Adipose tissue (tissue), 3 donors: ENCODE data around the gene REP15. TPM values are rescaled to one million over a fixed set of nuclear protein-coding genes. Genes with fewer than 3 reads are reported as not detected.
"Not testable (repeated sequence)": the region's sequence is repeated elsewhere in the genome, so short reads cannot be mapped to it uniquely, and the experiment has no call there.

ENCODE experiments used
- H3K27ac ChIP-seq: one replicate; pipeline ENCODE4 v1.5.1; 2013; ENCODE audit warnings: low read depth, low read length
- WGBS, 3 donors: extraction: QIAGEN DNeasy Blood & Tissue Kit; methylation state at CpG; one replicate each; pipeline ENCODE4 v1.1.7; 2013; 5-methylcytosine and 5-hydroxymethylcytosine counted together
- polyA plus RNA-seq, 3 donors: library from polyadenylated mRNA; stranded (reverse); fragments of 200-250 nt; gene quantifications; one replicate each; pipeline ENCODE4 v1.2.3, GENCODE V29; 2013
- donor health status: healthy with polysubstance abuse.
- donor health status: Bipolar disorder and iron deficiency.
- donor health status: healthy.

The REP15 gene, protein sequence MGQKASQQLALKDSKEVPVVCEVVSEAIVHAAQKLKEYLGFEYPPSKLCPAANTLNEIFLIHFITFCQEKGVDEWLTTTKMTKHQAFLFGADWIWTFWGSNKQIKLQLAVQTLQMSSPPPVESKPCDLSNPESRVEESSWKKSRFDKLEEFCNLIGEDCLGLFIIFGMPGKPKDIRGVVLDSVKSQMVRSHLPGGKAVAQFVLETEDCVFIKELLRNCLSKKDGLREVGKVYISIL
- polyA plus RNA-seq, result 1 to 10 TPM in 2 of 3 donors, under 1 TPM in 1; 0.30 to 5.2 (median 3.3) TPM

GRCh38 chr12:27696293-27696652 lies at the start of gene REP15:
Gene REP15, plus strand, starts transcription at chr12:27696447. Its CDS starts 116 bp downstream, at chr12:27696563.
- no peak within 1 kb of the TSS for H3K27ac ChIP-seq
- WGBS, 3 donors, result 52 to 86% (median 85%) methylated on average over 5 of the region's 5 CpGs

- H3K27ac ChIP-seq, result no peak overlapping the region
- WGBS, 3 donors, result 89 to 96% (median 93%) methylated on average over 1 of the region's 1 CpG
Measured at GRCh38 chr12:27650011-27650410, 46.2 kb upstream of the REP15 start.

DNA sequence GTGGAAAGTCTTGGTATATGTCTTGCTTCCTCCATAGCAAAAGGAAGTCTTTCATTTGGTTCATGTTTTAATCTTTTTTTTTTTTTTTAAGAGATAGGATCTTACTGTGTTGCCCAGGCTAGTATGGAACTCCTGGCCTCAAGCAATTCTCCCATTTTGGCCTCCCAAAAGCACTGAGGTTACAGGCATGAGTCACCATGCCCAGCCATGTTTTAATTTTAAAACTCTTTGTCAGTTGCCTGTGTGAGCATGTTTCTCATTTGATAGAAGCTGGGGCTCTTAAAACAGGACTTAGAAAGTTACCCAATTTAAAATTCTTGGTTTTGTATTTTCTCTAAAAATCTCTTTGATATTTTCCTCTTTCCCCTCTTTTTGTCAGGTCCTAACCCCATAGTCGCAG lies 45.0 kb upstream of the REP15 start:
- H3K27ac ChIP-seq, result no peak overlapping the region
- WGBS, 3 donors, result 93 to 98% (median 94%) methylated on average over 1 of the region's 1 CpG

GRCh38 chr12:27652174-27652763 lies 44.0 kb upstream of the REP15 start:
- 39 to 47% (median 46%) methylated on average over 1 of the region's 1 CpG for WGBS, 3 donors
- H3K27ac ChIP-seq, result no peak overlapping the region

GRCh38 chr12:27653661-27654060 lies 42.6 kb upstream of the REP15 start:
- no peak overlapping the region for H3K27ac ChIP-seq

DNA sequence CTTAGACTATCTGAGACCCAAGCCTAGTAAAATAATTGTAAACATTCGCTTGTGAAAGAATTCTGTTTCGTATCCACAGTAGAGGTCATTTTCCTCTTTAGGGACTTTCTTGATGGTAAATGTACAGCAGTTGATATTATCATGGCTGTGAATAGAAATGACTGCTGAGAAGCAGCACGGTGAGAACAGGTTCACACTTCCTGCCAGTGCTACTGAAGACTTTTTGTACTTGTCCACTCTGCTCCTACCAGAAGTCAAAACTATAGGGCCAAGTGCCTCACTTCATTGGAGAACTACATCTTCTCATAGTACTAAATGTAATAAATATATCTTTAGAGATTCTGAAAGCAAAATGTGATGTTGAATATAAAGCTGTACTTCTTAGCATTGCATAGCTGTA lies 40.8 kb upstream of the REP15 start:
- WGBS, 3 donors, result 75 to 80% (median 76%) methylated on average over 3 of the region's 3 CpGs
- H3K27ac ChIP-seq, result not testable (repeated sequence)

DNA sequence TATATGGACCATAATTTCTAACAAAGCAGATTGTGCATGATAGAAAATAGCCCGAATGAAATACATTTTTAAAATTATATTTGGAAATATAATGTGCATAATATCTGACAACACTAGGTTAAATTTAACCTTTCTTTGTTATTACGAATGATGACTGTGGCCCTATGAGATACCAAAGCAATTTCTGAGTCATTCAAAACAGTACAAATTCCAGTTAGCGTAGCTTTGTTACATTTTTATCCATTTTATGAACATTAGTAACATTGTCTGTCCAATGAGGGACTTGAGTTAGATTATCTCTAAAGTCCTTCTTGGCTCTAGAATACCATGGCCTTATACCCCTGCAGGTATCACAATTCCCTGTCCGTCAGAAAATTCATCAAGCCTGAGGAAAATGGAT lies 39.0 kb upstream of the REP15 start:
- WGBS, 3 donors, result 82 to 95% (median 94%) methylated on average over 4 of the region's 4 CpGs
- H3K27ac ChIP-seq, result no peak overlapping the region

DNA sequence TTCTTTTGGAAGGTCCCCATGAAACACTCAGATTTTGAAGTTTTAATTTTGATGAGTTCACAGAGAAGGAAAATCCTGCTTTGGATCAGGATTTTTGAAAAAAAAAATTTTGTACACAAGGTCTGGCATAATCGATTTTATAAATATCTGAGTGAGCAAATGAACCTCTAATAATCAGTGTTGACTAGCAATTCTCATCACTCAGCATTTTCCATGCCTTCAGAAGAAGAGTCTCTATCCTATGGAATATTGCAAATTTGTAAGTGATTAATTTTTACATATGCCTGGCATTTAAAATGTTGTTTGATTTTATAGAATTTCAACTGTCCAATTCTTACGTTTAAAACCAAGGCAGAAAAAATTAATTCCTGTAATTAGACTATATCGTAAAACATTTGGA lies 30.5 kb upstream of the REP15 start:
- H3K27ac ChIP-seq, result no peak overlapping the region
- WGBS, 3 donors, result 72 to 93% (median 91%) methylated on average over 3 of the region's 3 CpGs

DNA sequence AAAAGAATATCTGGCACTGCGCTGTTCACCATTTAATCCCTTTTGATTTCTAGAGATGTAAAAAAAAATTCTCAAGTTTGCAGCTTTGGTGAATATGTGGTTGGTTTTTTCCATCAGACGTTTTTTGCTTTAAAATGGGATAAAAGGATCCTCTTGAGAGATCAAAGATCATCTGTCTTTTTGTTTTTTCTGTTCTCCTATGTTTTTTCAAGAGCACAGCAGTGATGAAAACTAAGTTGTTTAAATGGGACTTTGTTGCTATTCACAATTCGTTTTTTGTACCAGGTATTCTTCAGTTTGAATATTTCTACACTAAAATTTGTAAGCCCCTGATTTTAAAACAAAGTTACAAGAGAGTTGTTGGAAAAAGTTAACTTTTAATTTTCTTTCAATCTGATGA lies 29.7 kb upstream of the REP15 start:
- WGBS, 3 donors, result 48 to 60% (median 55%) methylated on average over 3 of the region's 3 CpGs

GRCh38 chr12:27667540-27667939 lies 28.7 kb upstream of the REP15 start:
- WGBS, 3 donors, result 76 to 94% (median 83%) methylated on average over 6 of the region's 6 CpGs
- H3K27ac ChIP-seq, result no peak overlapping the region

More for the DNA sequence above, 29.7 kb upstream of the REP15 start:
- no peak overlapping the region for H3K27ac ChIP-seq

GRCh38 chr12:27672051-27672450 lies 24.2 kb upstream of the REP15 start:
- no peak overlapping the region for H3K27ac ChIP-seq
- 62 to 80% (median 70%) methylated on average over 4 of the region's 4 CpGs for WGBS, 3 donors

DNA sequence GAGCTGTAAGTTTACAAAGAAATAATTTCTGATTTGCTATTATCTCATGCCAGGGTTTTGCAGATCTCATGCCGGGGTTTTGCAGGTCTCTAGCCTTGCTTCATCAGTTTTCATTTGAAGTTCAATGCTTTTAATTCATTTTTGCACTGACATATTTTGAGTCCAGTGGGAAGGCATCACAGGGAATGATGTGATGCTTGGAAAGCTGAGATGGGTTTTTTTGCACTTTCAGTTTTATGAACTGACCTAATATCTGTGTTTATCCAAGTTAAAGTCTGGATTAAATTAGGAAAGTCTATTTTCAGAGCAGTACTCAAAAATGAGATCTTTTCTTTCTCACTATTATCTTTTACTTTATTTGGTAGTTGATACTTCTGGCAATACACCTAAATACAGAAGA lies 23.6 kb upstream of the REP15 start:
- WGBS, 3 donors, result 48 to 75% (median 65%) methylated on average over 1 of the region's 1 CpG
- no peak overlapping the region for H3K27ac ChIP-seq

GRCh38 chr12:27673101-27673718 lies 23.0 kb upstream of the REP15 start:
- WGBS, 3 donors, result 41 to 69% (median 49%) methylated on average over 3 of the region's 3 CpGs

GRCh38 chr12:27674989-27675388 lies 21.3 kb upstream of the REP15 start:
- WGBS, 3 donors, result 67 to 88% (median 81%) methylated on average over 2 of the region's 2 CpGs
- H3K27ac ChIP-seq, result no peak overlapping the region

More at GRCh38 chr12:27673101-27673718, 23.0 kb upstream of the REP15 start:
- H3K27ac ChIP-seq, result no peak overlapping the region

DNA sequence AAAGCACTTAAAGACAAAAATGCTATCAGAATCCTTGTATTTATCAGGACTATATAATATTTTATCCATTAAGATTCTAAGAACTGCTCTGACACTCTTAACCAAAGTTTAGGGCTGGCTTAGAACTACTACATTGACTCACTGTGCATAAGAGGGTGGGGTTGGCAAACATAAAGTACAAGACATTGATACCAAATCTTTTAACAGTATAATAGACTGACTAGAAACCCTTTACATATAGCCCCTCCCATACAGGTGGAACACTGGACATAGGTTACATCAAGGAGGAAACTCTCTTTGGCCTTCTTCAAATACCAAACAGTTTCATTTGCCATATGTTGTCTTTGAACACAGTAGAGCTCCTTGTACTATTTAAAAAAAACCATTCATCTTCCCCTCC lies 15.6 kb upstream of the REP15 start:
- no peak overlapping the region for H3K27ac ChIP-seq

GRCh38 chr12:27682534-27682933 lies 13.7 kb upstream of the REP15 start:
- WGBS, 3 donors, result 94 to 96% (median 95%) methylated on average over 2 of the region's 2 CpGs
- H3K27ac ChIP-seq, result no peak overlapping the region

DNA sequence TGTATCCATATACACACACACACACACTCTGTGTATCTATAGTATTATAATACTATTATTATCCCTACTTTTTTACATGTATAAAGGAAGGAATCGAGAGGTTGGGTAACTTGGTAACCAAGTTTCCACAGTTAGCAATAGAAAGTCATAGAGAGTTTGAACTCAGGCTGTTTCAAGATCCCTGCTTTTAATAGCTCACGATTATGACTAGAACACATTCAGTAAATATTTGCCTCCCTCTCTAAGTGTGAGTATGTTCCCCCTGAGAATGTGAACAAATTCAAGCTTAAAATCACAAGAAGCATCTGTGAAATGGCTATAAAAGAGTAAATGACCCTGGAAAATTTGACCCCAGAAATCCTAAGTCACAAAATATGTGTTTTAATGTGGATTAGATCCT lies 11.0 kb upstream of the REP15 start:
- WGBS, 3 donors, result 67 to 74% (median 74%) methylated on average over 2 of the region's 2 CpGs
- H3K27ac ChIP-seq, result no peak overlapping the region

DNA sequence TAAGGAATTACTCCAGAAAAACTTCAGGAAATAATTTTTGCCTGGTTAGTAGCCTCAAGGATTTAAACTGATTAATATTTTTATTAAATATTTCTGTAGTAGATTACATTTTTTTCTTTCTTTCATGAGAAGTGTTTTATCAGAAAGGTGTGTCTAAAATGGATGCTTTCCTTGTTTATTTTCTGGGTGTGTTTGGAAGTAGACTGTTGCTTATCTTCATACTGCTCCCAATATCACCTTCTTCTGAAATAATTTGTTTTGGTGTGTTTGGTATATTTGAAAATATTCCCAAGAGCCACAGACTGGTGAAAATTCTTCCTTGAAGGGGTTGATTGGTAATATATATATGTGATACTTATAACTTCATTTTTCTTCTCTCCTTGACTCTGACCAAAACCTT lies 10.1 kb upstream of the REP15 start:
- no peak overlapping the region for H3K27ac ChIP-seq

- WGBS, 3 donors, result 72 to 97% (median 94%) methylated on average over 3 of the region's 3 CpGs
- no peak overlapping the region for H3K27ac ChIP-seq
Measured at GRCh38 chr12:27688671-27689070, 7.6 kb upstream of the REP15 start.

DNA sequence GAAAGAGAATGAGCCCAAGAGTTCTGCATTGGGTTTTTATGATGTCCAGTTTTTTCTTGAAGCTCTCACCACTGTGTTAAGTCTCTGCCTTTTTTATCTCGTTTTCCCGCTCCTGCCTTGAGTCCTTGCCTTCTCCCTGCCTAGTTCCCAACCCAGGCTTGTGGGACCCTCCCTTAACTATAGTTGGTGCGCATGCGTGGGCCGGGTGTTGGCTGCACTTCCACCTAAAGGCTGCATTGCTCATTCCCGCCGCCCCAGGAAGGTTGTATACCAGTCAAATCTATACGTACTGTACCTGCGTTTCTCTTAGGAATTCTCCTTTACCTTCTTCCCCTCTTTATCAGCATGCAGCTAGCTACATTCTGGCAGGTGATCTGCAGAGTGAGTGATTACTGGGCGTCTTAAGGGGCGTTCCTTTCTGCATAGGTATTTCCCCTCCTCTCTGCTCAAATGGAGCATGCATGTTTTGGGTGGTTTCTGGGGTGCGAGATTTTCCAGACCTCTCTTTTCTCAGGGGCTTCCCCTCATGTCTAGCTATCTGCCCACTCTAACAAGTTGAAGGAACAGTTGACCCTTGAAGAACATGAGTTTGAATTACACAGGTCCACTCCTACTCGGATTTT lies 6.6 kb upstream of the REP15 start:
- WGBS, 3 donors, result 91 to 93% (median 93%) methylated on average over 13 of the region's 13 CpGs

More for the DNA sequence above, 6.6 kb upstream of the REP15 start:
- no peak overlapping the region for H3K27ac ChIP-seq
